ENCODE data around the gene DMXL1. TPM values are rescaled to one million over a fixed set of nuclear protein-coding genes. Genes with fewer than 3 reads are reported as not detected.

Gene DMXL1, protein sequence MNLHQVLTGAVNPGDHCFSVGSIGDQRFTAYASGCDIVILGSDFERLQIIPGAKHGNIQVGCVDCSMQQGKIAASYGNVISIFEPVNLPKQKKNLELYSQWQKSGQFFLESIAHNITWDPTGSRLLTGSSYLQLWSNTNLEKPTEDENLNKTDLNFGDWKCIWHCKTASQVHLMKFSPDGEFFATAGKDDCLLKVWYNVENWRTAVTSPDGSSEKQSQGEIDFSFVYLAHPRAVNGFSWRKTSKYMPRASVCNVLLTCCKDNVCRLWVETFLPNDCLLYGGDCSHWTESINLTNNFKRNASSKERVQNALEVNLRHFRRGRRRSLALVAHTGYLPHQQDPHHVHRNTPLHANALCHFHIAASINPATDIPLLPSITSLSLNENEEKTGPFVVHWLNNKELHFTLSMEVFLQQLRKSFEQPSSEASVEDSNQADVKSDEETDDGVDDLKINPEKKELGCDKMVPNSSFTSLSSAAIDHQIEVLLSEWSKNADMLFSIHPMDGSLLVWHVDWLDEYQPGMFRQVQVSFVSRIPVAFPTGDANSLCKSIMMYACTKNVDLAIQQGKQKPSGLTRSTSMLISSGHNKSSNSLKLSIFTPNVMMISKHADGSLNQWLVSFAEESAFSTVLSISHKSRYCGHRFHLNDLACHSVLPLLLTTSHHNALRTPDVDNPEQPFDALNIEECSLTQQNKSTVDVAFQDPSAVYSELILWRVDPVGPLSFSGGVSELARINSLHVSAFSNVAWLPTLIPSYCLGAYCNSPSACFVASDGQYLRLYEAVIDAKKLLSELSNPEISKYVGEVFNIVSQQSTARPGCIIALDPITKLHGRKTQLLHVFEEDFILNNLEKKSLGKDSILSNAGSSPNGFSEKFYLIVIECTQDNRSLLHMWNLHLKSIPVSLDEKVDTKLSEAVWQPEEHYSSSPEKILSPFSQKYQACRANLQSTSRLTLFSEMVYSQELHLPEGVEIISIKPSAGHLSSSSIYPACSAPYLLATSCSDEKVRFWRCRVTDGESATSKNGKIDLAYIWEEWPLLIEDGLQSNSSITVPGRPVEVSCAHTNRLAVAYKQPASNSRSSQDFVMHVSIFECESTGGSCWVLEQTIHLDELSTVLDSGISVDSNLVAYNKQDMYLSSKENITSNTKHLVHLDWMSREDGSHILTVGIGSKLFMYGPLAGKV (N-terminal part only)
- 47.0 and 48.3 TPM in 2 replicates for total RNA-seq
- long read RNA-seq, partial matches to known transcripts = 13 of 19 reads
- long read RNA-seq, other reads (novel, unspliced or antisense) = 6 of 19 reads

DNA sequence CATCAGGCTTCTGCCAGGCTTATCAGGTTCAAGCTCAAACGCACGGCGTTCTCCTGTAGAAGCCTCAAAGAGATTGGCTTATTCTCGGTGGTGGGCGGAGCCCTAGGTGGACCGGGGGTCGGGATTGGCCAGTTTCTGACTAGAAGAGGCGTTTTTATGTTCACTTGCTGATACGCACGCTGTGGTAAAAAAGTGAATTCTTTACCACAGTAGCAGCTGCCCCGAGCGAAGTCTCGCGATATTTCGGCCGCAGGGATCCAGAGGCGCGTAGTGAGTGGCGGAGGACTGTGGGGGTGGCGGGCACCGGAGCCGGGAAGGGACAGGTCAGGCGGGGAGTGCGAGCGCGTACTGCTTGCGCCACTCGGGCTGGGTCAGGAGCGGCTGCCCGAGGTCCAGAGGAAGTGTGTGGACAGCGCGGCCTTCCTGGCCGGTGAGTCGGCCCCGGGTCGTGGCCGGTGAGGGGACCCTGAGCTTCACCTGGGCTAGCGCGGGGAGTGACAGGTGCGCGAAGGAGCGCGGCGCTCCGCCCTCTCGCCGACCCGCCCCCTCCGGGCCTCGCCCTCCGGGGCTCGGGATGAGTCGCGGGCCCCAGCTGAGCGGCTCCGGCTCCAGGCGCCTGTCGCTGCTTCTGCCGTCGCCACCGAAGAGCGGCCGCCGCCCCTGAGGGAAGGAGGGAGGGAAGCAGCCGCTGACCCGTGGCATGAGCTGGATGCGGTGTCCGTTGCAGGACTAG, at the start of gene DMXL1:
Gene DMXL1 (plus strand): TSS at position 260 of the 733 bp plus-strand sequence. CDS start 483 bp downstream, outside the sequence.
- peak; percentile 98 for DNase-seq (ENCODE audit: low spot score, unreplicated experiment)
- TF ChIP-seq, protein P1, sequence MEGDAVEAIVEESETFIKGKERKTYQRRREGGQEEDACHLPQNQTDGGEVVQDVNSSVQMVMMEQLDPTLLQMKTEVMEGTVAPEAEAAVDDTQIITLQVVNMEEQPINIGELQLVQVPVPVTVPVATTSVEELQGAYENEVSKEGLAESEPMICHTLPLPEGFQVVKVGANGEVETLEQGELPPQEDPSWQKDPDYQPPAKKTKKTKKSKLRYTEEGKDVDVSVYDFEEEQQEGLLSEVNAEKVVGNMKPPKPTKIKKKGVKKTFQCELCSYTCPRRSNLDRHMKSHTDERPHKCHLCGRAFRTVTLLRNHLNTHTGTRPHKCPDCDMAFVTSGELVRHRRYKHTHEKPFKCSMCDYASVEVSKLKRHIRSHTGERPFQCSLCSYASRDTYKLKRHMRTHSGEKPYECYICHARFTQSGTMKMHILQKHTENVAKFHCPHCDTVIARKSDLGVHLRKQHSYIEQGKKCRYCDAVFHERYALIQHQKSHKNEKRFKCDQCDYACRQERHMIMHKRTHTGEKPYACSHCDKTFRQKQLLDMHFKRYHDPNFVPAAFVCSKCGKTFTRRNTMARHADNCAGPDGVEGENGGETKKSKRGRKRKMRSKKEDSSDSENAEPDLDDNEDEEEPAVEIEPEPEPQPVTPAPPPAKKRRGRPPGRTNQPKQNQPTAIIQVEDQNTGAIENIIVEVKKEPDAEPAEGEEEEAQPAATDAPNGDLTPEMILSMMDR (IDR thresholded peaks at IDR 0.05; ENCODE audit: unreplicated experiment) = no peak
- no peaks in the 10 kb centered on the region for H3K9me3 Mint-ChIP-seq (ENCODE audit: low read depth)
- H3K4me1 Mint-ChIP-seq (ENCODE audit: low read depth) = peaks cover 23% of the 10 kb centered on the region
- H3K27ac Mint-ChIP-seq = peak within 1 kb of the TSS; percentile 99
- no peaks in the 10 kb centered on the region for H3K27me3 Mint-ChIP-seq
- peak within 1 kb of the TSS; percentile 85 for H3K4me3 Mint-ChIP-seq (ENCODE audit: low read depth)
- H3K36me3 Mint-ChIP-seq (ENCODE audit: insufficient read depth) = peaks cover 4% of the 10 kb centered on the region

DNA sequence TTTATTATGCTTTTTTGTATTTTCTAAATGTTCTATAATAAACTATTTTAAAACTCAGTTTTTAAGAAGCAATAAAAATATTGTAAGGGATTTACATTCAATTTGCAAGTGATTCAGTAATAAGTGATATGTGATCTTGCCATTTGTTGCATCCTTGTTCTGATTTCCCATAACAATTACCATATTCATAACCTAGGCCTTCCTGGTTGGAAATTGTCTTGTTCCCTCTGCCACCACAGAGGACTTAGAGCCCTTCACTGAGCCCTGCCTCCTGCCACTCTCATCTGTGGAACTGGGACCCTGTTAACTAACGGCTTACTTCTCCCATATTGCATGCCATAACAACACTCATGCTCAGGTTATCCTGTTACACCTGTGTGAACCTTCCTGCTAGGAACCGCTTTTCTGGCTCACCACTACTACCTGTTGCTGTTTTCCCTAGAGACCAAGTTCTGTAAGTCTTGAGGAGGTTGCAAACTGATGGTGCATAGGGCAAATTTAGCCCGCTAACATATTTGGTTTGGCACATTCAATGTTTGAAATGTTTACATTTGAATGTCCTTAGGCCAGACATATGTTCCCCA, 49.6 kb upstream of the DMXL1 start:
- TF ChIP-seq, protein P1 (IDR thresholded peaks at IDR 0.05; ENCODE audit: unreplicated experiment) = no peak
- no peak overlapping the region for H3K27ac Mint-ChIP-seq
- no peak overlapping the region for H3K4me3 Mint-ChIP-seq (ENCODE audit: low read depth)
- peaks cover 9% of the 10 kb centered on the region for H3K9me3 Mint-ChIP-seq (ENCODE audit: low read depth)
- no peaks in the 10 kb centered on the region for H3K27me3 Mint-ChIP-seq
- H3K36me3 Mint-ChIP-seq (ENCODE audit: insufficient read depth) = peaks cover 4% of the 10 kb centered on the region
- H3K4me1 Mint-ChIP-seq (ENCODE audit: low read depth) = peaks cover 7% of the 10 kb centered on the region
- DNase-seq (ENCODE audit: low spot score, unreplicated experiment) = no peak

- Mint-ChIP-seq H3K4me3 (ENCODE audit: low read depth) (no peak overlapping the region), H3K9me3 (ENCODE audit: low read depth) (peaks cover 9% of the 10 kb centered on the region), H3K36me3 (ENCODE audit: insufficient read depth) (peaks cover 4% of the 10 kb centered on the region), H3K4me1 (ENCODE audit: low read depth) (peaks cover 7% of the 10 kb centered on the region), H3K27ac (no peak overlapping the region), H3K27me3 (no peaks in the 10 kb centered on the region)
- TF ChIP-seq, protein P1 (IDR thresholded peaks at IDR 0.05; ENCODE audit: unreplicated experiment) = peak; percentile 26
- DNase-seq (ENCODE audit: low spot score, unreplicated experiment) = no peak
Measured at GRCh38 chr5:119022017-119022745, 48.7 kb upstream of the DMXL1 start.

DNA sequence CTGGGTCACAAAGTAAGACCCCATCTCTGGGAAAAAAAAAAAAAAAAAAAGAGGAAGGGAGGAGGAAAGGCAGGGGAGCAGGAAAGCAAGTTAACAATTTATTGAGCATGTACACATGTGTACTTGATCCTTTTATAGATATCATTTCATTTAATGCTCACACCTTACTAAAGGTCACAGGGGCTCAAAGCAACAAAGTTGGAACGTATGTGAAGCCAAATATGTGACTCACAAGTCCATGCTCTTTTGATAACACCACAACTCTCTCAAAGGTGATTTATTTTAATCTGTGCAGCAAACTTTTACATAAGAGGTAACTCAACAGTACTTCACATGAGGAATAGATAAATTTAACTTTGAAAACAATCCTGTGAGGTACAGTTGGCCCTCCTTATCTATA, 48.1 kb upstream of the DMXL1 start:
- Mint-ChIP-seq H3K36me3 (ENCODE audit: insufficient read depth) (peaks cover 4% of the 10 kb centered on the region), H3K27ac (no peak overlapping the region), H3K27me3 (no peaks in the 10 kb centered on the region), H3K4me3 (ENCODE audit: low read depth) (no peak overlapping the region), H3K9me3 (ENCODE audit: low read depth) (peaks cover 9% of the 10 kb centered on the region), H3K4me1 (ENCODE audit: low read depth) (peaks cover 7% of the 10 kb centered on the region)
- no peak for DNase-seq (ENCODE audit: low spot score, unreplicated experiment)
- TF ChIP-seq, protein P1 (IDR thresholded peaks at IDR 0.05; ENCODE audit: unreplicated experiment) = no peak
